HepG2 (cell line): ENCODE measurements around the gene MEF2D.

Experiments
- CBX2 ChIP-seq, 2 experiments: fragments of 200-600 bp in 1 of 2; sonication (generic); formaldehyde crosslinking in 1 of 2; IDR thresholded peaks; 2 replicates each; pipeline versions ENCODE4 v1.7.0 to v1.8.1; 2018 to 2022; ENCODE audit warnings: low read depth in 2 of 2, low read length in 1 of 2, mild to moderate bottlenecking in 1 of 2, missing genetic modification reagents in 1 of 2
- CTCF ChIP-seq: sonication (generic); formaldehyde crosslinking; IDR thresholded peaks from 2 replicates; pipeline ENCODE4 v1.5.0; 2020; ENCODE audit warnings: mild to moderate bottlenecking, missing genetic modification reagents, moderate library complexity
- FOXK1 ChIP-seq: sonication (generic); formaldehyde crosslinking; IDR thresholded peaks from 2 replicates; pipeline ENCODE4 v1.4.0; 2020; ENCODE audit warnings: low read depth, missing genetic modification reagents, borderline replicate concordance
- GFI1 ChIP-seq: sonication (generic); formaldehyde crosslinking; IDR thresholded peaks from 2 replicates; pipeline ENCODE4 v1.5.0; 2020; ENCODE audit warnings: missing genetic modification reagents, mild to moderate bottlenecking, borderline replicate concordance
- NCOA5 ChIP-seq: sonication (generic); formaldehyde crosslinking; IDR thresholded peaks from 2 replicates; pipeline ENCODE4 v1.4.0; 2020; ENCODE audit warnings: missing genetic modification reagents
- POLR2A ChIP-seq, 2 experiments: IDR thresholded peaks; 2 replicates each; pipeline ENCODE4 v1.6.1; 2011; ENCODE audit warnings: low read depth in 2 of 2, low read length in 2 of 2, mild to moderate bottlenecking in 1 of 2, moderate library complexity in 1 of 2; ENCODE audit not compliant: insufficient read depth in 1 of 2
- POLR2AphosphoS5 ChIP-seq: IDR thresholded peaks from 2 replicates; pipeline ENCODE4 v1.6.1; 2012; ENCODE audit warnings: low read depth, low read length
- ZNF777 ChIP-seq: sonication (generic); formaldehyde crosslinking; IDR thresholded peaks from 2 replicates; pipeline ENCODE4 v1.4.0; 2020; ENCODE audit warnings: missing genetic modification reagents

GRCh38 chr1:156445789-156446263 is 54.7 kb downstream of the MEF2D start:
- TF ChIP-seq CTCF (CRISPR knock-in tag) (peak; percentile 96), POLR2AphosphoS5 (no peak), GFI1 (CRISPR knock-in tag) (no peak), CBX2 (IDR thresholded peaks at IDR 0.05; ENCODE audit: low read depth, low read length) (no peak), CBX2 (CRISPR knock-in tag; IDR thresholded peaks at IDR 0.05; ENCODE audit: low read depth) (no peak), NCOA5 (CRISPR knock-in tag) (no peak), POLR2A (IDR thresholded peaks at IDR 0.05; ENCODE audit: insufficient read depth in 1 of 2, low read depth in 2 of 2, low read length in 2 of 2) (no peak), ZNF777 (no peak), FOXK1 (CRISPR knock-in tag) (no peak)
